IPS DF 4.7 (cell line): Measurements from ENCODE around the gene CABP7.

ENCODE experiments used
- DNase-seq: peaks from one replicate; pipeline ENCODE4 v3.0.0-alpha.2; 2013; ENCODE audit warnings: low spot score; ENCODE audit errors: extremely low read depth

CABP7 gene

DNA sequence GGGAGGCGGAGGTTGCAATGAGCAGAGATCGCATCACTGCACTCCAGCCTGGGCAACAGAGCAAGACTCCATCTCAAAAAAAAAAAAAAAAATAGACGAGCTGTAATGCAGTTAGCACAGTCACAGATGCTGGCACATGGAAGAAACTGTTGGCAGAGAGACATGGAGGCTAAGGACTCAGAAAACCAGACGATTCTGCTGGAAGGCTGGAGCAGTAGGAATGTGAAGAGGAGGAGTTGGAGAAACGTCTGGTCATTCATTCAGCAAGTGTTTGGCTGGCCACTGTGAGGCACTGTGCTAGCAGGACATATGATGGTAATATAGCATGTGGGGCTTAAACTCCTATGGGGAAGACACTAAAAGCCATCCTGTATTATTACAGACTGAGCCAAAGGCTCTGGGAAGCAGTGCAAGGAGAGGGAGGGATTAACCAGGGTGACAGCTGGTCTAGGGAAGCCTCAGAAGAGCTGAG is 52.4 kb downstream of the CABP7 start:
- peak; percentile 9 for DNase-seq

DNA sequence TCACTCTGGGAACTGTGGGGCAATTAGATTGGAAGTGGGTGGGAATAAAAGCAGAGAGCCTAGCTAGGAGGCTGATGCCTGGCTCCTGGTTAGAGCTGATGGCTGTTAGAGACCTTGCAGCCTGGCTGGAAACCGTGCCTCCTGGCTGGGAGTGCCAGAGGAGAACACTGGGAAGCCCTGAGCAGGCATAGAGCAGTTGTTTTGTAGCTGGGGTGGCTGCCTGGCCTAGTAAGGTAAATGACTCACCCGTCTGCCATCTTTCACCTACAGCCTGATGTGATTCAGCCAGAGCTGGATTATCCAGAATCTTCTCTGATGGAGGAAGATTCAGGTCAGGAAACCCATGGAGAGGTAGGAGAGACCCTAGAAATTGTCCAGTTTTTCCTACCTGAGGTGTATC is 53.4 kb downstream of the CABP7 start:
- DNase-seq: no peak

GRCh38 chr22:29780220-29780619 is 60.4 kb downstream of the CABP7 start:
- no peak for DNase-seq

DNA sequence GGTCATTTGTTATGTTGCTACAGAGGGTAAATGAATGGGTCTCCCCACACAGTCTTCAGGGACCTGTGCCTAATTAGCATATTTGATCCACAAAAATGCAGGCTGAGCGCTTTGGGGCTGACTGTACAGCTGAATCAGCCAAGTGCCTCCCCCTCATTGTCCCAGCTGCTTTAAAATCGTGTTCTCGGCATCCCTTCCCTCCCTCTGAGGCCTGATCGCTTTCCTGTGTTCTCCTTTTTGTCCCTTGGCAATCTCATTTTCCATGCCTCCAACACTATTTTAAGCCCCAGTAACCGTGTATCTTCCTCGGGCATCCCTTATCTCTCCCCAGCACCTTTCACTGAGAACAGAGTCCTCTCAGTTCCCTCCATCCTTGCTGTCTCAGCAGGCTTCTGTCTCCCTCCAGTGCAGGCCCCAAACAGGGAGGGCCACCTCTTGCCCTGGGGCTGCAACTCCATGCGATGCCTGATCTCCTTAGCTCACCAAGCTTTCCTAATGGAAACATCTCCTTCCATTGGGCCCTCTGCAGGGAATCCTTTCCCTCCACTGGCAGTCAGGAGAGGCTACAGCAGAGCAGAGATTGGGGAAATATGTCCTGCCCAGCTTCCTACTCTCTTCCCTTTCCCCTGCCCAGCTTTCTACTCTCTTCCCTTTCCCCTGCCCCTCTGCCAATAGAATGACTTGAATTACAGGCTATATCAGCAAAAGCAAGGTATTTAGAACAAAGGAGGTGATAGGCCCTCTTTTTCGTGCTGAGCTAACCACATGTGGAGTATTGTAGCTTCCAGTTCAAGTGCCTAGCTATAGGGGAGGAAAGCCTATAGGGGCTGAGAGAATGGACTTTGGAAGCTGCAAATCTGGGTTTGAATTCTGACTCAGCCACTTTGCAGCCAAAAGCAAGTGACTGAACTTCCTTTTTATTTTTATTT is 61.2 kb downstream of the CABP7 start:
- no peak for DNase-seq
